GM19193 (cell line): ENCODE data around the gene DAND5.

ENCODE experiments used
- POLR2A ChIP-seq: IDR thresholded peaks from 4 replicates; pipeline ENCODE4 v1.6.1; 2011; ENCODE audit not compliant: insufficient read depth, insufficient read length; ENCODE audit errors: extremely low read depth

Gene DAND5, protein sequence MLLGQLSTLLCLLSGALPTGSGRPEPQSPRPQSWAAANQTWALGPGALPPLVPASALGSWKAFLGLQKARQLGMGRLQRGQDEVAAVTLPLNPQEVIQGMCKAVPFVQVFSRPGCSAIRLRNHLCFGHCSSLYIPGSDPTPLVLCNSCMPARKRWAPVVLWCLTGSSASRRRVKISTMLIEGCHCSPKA

DNA sequence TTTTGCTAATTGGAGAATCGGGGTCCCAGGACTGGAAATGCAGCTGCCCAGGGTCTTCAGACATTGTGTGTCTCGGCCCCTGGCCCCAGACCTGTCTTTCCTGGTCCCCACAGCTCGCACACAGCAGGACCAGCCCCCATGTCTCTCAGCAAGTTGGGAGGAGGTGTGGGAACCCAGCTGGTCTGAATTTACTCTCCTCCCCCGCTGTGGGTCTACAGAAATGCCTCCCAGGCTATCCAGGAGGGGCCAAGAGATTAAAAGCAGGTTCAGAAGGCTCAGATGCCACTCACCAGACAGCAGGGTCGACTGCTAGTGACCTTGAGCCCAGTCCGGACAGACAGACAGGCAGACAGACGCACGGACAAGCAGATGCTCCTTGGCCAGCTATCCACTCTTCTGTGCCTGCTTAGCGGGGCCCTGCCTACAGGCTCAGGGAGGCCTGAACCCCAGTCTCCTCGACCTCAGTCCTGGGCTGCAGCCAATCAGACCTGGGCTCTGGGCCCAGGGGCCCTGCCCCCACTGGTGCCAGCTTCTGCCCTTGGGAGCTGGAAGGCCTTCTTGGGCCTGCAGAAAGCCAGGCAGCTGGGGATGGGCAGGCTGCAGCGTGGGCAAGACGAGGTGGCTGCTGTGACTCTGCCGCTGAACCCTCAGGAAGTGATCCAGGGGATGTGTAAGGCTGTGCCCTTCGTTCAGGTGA lies at the start of gene DAND5:
TSS of gene DAND5 (plus strand) at position 285 of the 697 bp plus-strand sequence. CDS start at position 370, 85 bp downstream.
- TF ChIP-seq POLR2A, result no peak

DNA sequence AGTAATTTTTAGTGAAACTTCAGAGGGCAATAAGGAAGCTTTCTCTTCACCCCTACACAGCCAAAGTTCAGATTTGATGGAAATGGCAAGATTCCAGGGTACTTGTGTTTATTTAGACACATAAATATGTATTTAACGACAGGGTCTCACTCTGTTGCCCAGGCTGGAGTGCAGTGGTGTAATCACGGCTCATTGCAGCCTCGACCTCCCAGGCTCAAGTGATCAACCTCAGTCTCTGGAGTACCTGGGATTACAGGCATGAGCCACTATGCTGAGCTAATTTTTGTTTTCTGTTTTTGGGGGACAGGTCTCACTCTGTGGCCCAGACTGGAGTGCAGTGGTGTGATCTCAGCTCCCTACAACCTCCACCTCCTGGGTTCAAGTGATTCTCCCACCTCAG lies 48.3 kb upstream of the DAND5 start:
- TF ChIP-seq POLR2A, result no peak

- TF ChIP-seq POLR2A, result no peak
Observed at GRCh38 chr19:12922959-12923358, 46.4 kb upstream of the DAND5 start.

DNA sequence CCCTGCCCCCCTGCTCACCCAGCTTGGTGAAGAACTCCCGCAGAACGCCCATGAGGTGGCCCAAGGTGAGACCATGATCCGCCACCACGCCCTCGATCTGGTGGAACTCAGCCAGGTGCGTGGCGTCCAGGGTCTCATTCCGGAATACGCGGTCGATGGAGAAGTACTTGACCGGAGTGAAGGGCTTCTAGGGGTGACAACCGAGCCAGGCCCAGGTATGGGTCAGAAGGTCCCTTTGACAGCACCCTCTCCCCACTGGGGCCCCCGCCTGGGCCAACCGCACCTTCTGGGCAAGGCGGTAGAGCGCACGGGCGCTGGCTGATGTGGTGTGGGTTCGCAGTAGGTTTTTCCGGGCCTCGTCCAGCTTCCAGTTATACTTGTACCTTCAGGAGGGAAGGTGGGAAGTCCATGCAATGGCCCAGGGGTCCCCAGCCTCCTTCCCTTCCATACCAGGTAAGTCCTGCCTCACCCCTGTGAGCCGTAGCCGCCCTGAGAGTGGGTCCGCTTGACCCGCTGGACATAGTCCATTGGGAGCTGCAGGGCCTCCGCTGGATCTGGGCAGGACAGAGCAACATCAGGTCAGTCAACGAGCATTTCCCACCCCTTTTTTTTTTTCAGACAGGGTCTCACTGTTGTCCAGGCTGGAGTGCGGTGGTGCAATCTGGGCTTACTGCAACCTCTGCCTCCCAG lies 44.6 kb upstream of the DAND5 start:
- TF ChIP-seq POLR2A, result no peak

GRCh38 chr19:12930002-12930645 lies 39.3 kb upstream of the DAND5 start:
- no peak for TF ChIP-seq POLR2A

DNA sequence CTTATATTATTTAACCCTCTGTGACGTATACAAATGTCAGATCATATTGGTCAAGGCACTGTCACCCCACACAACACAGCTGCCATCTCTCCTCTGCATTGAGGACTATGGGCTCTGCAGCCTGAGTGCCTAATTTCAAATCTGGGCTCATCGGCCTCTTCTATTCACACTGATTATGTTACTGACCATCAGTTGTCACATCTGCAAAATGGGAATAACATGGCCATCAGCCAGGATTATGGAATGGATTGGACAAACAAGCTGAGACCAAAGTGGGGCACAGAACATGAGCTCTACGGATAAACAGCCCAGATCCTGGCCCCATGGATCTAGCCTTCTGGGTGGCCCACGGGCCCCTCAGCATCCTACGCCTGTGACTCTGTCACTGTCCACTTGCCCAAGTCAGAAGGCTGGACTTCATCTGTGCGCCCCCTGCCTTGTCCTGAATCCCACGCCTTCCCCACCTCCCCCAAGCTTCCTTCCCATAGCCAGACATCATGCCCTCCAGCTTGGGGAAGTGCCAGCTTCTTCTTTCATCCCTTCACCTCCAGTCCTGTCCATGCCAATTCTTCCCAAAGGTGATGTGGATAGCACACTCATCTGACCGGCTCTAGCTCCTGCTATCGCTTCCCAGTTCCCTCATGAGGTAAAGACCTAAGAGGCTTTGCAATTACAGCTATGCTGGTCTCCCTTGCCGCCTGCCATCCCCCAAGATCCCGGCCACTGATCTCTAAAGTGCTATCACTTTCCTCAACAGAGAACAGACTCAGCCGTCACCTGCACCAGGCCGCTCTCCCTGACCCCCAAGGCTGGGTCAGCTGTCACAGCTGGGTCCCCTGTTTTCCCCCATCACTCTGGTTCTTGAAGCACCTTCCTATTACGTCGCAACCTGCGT lies 36.7 kb upstream of the DAND5 start:
- no peak for TF ChIP-seq POLR2A

GRCh38 chr19:12933287-12934072 lies 35.9 kb upstream of the DAND5 start, which contains the start of gene FARSA:
FARSA (minus strand) TSS chr19:12933711; CDS start chr19:12933696, 15 bp downstream.
- TF ChIP-seq POLR2A, result peak; percentile 96

GRCh38 chr19:12935071-12935470 lies 34.3 kb upstream of the DAND5 start:
- no peak for TF ChIP-seq POLR2A

GRCh38 chr19:12936582-12936981 lies 32.8 kb upstream of the DAND5 start:
- no peak for TF ChIP-seq POLR2A

- TF ChIP-seq POLR2A, result no peak
Observed at GRCh38 chr19:12937093-12937926, 32.1 kb upstream of the DAND5 start.

- peak; percentile 100 for TF ChIP-seq POLR2A
Observed at GRCh38 chr19:12937927-12938778, 31.2 kb upstream of the DAND5 start, which contains the start of gene CALR. CALR (plus strand) TSS chr19:12938609; CDS start chr19:12938680, 71 bp downstream.

DNA sequence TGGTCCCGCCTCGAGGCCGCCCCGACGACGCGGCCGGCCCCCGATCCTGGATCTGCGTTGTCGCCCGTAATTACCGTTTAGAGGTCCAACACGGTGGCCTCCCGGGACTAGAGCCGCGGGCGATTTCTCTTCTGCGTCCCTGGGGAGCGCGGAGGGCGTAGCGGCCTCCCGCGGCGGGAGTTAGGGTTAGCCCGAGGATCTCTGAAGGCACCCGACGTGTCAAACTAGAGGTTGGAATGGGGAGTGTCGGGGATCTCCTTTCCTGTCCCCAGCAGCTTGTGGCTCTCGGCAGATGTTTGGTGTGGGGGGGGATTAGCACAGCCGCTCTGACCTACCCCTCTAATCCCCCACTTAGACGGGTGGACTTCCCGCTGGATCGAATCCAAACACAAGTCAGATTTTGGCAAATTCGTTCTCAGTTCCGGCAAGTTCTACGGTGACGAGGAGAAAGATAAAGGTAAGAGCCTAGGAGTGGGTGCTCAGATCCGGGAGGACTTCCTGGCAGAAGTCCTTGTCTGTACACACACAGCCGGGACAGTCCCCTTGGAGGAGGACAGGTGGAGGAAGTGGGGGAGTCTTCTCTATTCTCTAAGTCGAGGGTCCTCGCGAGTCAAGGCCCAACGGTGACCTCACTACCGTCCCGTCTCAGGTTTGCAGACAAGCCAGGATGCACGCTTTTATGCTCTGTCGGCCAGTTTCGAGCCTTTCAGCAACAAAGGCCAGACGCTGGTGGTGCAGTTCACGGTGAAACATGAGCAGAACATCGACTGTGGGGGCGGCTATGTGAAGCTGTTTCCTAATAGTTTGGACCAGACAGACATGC lies 30.4 kb upstream of the DAND5 start:
- no peak for TF ChIP-seq POLR2A
